HG02642 (cell line): Measurements from ENCODE around the gene OR14A2.
"Not testable (repeated sequence)": the region's sequence is repeated elsewhere in the genome, so short reads cannot be mapped to it uniquely, and the experiment has no call there.

Experiments used
- ATAC-seq: cut with Tn5 transposase; IDR thresholded peaks from one replicate; pipeline ENCODE4 v1.9.1; 2021; ENCODE audit warnings: mild to moderate bottlenecking; ENCODE audit not compliant: unreplicated experiment, poor library complexity

The OR14A2 gene

GRCh38 chr1:247748041-247748440, at the start of gene OR14A2:
OR14A2 (minus strand) TSS chr1:247748141.
- ATAC-seq = no peak

GRCh38 chr1:247797518-247797917, 49.6 kb upstream of the OR14A2 start:
- ATAC-seq = no peak

GRCh38 chr1:247769603-247770002, 21.7 kb upstream of the OR14A2 start:
- no peak for ATAC-seq

GRCh38 chr1:247760456-247760855, 12.5 kb upstream of the OR14A2 start, which contains the start of gene OR1C1:
OR1C1 (minus strand) TSS chr1:247760556; CDS start chr1:247758406, 2,150 bp downstream.
- no peak for ATAC-seq

- not testable (repeated sequence) for ATAC-seq
These were observed 6.4 kb upstream of the OR14A2 start for GRCh38 chr1:247754311-247754710.

GRCh38 chr1:247749870-247750269, 1.9 kb upstream of the OR14A2 start:
- ATAC-seq = no peak

- ATAC-seq = no peak
These were observed 325 bp downstream of the OR14A2 start for GRCh38 chr1:247747616-247748015.

GRCh38 chr1:247746391-247746935, 1.5 kb downstream of the OR14A2 start:
- ATAC-seq = no peak

- not testable (repeated sequence) for ATAC-seq
These were observed 5.7 kb downstream of the OR14A2 start for GRCh38 chr1:247742215-247742760.

- no peak for ATAC-seq
These were observed 6.2 kb downstream of the OR14A2 start for GRCh38 chr1:247741756-247742155.

GRCh38 chr1:247740721-247741120, 7.2 kb downstream of the OR14A2 start:
- no peak for ATAC-seq

GRCh38 chr1:247738315-247738714, 9.6 kb downstream of the OR14A2 start, which contains the start of gene OR14K1:
OR14K1 (plus strand) TSS chr1:247738615; CDS start chr1:247738615, 0 bp downstream.
- no peak for ATAC-seq

GRCh38 chr1:247721222-247721621, 26.7 kb downstream of the OR14A2 start:
- no peak for ATAC-seq

- ATAC-seq = no peak
These were observed 31.4 kb downstream of the OR14A2 start, which contains the start of gene OR6F1 for GRCh38 chr1:247716546-247716945. OR6F1 (minus strand) TSS chr1:247716646; CDS start chr1:247712755, 3,891 bp downstream.

- no peak for ATAC-seq
These were observed 34.2 kb downstream of the OR14A2 start for GRCh38 chr1:247713753-247714152.

GRCh38 chr1:247710681-247711080, 37.3 kb downstream of the OR14A2 start:
- not testable (repeated sequence) for ATAC-seq

- ATAC-seq = no peak
These were observed 46.6 kb downstream of the OR14A2 start for GRCh38 chr1:247701338-247701737.

GRCh38 chr1:247681288-247681897, 66.5 kb downstream of the OR14A2 start:
- ATAC-seq = peak; percentile 91

GRCh38 chr1:247680171-247680570, 67.8 kb downstream of the OR14A2 start:
- no peak for ATAC-seq

- no peak for ATAC-seq
These were observed 68.3 kb downstream of the OR14A2 start, which contains the start of gene OR13G1 for GRCh38 chr1:247679639-247680038. OR13G1 (minus strand) TSS chr1:247679739; CDS start chr1:247673041, 6,698 bp downstream.
